ENCODE measurements around the gene TBC1D21.

- TF ChIP-seq KLF10 (CRISPR knock-in tag; IDR thresholded peaks at IDR 0.05) (no peak), GTF2F1 (IDR thresholded peaks at IDR 0.05; ENCODE audit: low read depth, low read length) (no peak)
Measured at GRCh38 chr15:73918784-73919183, 45.4 kb downstream of the TBC1D21 start.

Measured in K562 (cell line).